ENCODE data around the gene KRTAP10-3.

KRTAP10-3 gene

DNA sequence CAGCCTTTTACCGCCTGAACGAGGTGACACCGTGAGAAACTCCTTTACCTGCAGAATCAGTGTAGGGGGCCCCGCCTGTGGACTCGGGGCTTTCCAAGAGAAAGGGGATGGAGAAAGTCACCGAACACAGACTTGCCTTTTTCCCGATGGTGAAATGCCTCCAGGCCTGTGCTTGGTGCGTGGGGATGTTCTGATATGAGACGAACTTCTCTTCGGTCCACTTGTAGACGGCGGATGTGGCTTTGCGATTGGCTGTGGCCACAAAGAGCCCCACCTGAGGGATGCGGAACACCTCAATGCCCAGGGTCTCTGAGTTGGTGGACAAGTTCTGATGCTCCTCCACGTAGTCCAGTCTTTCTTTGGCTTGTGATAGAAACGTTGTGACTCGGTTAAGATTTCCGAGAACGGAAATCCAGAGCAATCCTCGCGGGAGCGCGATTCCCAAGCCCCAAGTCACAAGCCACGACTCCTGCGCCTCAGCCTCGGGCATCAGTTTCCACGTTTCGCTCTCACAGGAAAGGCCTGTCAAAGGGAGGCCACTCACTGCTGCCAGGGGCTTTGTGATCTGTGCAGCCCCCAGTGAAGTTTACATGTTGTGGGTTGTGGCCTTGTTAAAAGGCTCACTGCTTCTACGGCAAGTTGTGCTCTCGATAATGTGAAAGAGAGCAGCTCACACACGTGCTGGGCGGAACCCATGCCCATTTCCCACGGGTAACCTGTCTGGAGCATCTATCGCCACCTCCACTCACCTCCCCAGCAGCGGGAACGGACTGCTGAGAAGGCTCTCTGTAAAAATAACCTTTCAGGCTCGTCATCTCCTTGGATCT, 31.2 kb downstream of the KRTAP10-3 start:
- no peak for DNase-seq

DNA sequence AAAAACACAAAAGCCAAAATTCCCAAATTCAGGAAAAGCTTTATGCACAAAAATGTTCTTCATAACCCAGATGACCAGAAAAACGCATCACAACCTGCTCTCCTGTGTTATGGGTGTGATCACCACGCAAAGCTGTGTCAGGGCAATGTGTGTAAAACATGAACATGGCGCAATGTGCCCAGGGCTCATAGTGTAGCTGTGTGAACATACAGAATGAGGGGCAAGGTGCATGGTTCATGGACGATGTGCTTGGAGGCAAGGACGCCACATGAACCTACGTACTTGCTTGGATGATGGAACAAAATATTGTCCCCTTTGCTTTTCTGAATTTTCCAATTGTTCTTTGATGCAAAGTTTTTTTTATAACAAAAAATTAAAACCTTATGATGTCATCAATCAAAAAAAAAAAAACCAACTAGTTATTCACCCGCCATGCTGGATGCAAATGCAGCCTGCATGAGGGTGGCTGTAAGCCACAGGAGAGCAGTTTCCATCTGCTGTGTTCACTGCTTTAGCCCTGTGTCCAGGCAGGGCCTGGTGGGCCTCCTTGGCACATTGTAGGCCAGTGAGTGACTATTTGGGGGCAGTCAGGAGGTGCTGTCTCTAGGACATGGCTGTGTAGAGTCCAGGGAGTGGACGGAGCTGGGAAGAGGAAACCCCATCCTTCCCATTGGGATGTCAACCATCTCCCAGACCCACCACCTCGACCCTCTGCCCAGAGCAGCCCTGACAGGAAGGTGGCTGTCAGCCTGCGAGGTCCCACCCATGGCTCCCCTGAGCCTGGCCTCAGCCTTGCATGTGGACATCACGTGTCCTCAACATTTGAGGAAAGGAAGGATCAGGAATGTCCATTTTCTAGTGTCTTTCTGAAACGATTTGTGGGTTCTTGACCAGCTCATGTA, 32.2 kb downstream of the KRTAP10-3 start:
- no peak for DNase-seq

DNA sequence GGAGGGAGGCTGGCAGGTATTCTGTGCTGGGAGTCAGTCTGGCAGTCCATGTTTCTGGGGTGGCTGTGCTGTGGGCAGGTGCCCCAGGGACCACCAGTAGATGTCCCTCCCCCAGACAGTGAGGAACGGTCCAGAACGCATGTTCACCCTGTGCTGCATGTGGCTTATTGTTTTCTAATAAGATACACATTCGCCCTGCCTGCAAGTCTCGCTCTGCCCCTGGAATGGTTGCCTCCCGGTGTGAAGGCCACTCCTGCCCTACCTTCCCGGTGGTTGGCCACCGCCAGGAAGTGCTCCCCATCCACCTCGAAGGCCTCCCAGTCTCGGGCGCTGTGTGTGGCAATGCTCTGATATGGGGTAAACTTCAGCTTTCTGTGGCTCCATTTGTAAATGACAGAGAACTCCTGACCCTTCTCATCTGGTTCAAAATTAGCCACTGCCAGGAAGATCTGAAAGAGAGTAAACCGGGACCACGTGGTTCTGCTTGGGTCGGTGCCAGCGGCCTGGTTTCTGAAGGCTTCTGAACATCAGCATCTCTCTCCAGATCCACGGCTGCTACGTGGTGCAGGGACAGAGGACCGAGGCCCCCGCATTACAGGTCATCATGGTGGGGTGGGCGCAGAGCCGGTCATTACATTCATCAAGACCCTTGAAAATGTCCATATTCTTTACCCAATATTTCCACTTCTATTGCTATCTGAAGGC, 33.1 kb downstream of the KRTAP10-3 start:
- no peak for DNase-seq

DNA sequence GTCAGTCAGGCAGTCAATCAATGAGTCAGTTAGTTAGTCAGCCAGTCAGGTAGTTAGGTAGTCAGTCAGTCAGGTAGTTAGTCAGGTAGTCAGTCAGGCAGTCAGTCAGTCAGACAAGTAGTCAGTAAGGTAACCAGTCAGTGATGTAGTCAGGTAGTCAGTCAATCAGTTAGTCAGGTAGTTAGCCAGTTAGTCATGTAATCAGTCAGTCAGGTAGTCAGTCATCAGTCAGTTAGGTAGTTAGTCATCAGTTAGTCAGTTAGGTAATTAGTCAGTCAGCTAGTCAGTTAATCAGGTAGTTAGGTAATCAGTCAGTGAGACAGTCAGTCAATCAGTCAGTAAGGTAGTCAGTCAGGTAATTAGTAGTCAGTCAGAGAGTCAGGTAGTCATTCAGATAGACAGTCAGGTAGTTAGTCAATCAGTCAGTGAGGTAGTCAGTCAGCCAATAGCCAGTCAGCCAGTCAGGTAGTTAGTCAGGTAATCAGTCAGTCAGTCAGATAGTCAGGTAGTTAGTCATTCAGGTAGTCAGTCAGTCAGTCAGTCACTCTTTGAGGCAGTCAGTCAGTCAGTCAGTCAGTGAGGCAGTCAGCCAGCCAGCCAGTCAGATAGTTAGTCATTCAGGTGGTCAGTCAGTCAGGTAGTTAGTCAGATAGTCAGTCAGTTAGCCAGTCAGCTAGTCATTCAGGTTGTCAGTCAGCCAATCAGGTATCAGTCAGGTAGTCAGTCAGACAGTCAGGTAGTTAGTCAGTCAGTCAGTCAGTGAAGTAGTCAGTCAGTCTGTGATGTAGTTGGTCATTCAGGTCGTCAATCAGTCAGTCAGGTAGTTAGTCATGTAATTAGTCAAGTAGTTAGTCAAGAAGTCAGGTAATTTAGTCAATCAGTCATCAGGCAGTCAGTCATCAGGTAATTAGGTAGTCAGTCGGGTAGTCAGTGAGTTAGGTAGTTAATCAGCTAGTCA, 33.9 kb downstream of the KRTAP10-3 start:
- DNase-seq, result no peak

DNA sequence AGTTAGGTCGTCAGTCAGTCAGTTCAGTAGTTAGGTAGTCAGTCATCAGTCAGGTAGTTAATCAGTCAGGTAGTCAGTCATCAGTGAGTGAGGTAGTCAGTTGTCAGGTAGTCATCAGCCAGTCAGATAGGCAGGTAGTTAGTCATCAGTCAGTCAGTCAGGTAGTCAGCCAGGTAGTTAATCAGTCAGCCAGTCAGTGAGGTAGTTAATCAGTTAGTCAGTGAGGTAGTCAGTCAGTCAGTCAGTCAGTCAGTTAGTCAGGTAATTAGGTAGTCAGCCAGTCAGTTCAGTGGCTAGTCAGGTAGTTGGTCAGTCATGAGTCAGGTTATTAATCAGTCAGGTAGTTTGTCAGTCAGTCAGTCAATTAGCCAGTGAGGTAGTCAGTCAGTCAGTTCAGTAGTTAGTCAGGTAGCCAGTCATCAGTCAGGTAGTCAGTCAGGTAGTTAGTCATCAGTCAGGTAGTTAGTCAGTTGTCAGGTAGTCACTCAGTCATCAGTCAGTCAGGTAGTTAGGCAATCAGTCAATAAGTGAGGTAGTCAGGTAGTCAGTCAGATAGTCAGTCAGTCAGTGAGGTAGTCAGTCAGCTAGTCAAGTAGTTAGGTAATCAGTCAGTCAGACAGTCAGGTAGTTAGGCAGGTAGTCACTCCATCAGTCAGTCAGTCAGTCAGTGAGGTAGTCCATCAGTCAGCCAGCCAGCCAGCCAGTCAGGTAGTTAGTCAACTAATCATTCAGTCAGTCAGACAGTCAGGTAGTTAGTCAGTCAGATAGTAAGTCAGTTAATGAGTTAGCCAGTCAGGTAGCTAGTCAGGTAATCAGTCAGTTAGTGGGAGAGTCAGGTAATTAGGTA, 34.8 kb downstream of the KRTAP10-3 start:
- no peak for DNase-seq

DNA sequence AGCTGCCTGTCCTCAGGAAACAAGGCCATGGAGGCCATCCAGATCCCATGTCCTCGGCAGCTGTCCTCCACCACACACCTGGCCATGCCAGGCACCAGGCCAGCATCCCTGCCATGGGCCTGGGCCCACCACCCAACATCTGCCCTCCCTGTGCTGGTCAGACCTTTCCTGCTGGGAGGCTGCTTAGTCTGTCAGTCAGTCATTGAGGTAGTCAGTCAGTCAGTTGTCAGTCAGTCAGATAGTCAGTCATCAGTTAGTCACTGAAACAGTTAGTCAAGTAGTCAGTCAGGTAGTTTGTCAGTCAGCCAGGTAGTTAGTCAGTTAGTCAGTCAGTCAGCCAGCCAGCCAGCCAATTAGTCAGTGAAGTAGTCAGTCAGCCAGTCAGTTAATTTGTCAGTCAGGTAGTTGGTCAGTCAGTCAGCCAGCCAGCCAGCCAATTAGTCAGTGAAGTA, 35.8 kb downstream of the KRTAP10-3 start:
- DNase-seq, result no peak

DNA sequence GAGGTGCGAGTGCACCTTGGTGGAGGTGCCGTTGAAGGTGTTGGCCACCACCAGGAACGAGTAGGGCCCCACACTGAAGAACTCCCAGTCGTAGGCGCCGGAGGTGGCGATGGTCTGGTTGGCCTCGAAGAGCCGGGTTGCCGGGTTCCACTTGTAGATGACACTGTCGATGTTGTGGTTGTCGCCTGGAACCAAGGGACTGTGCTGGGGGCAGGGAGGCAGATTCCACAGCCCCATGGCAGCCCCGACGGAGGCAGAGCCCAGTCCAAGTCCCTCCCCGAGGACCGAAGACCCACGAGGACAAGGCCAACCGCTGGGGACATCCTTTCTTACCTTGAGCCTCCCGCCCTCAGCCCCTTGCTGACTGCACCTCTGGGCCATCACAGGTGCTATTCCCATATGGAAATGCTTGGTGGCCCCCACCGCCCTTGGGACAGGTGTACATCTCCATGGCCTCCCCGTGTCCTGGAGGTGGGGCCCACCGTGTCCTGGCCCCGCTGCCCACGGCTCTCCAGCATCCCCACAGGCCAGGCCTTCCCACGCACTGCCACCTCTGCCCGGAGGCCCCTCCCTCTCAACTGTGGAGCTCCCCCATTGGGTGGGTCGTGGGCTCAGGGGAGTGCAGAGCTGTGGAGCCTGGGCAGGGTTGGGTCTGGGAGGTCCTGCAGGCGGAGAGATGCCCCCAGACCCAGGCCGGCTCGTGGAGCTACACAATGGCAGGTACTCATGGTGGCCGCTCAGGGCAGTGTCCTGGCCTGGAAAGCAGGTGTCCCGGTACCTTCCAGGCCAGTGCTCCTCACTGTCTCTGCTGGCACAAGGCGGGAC, 36.5 kb downstream of the KRTAP10-3 start:
- DNase-seq, result no peak

DNA sequence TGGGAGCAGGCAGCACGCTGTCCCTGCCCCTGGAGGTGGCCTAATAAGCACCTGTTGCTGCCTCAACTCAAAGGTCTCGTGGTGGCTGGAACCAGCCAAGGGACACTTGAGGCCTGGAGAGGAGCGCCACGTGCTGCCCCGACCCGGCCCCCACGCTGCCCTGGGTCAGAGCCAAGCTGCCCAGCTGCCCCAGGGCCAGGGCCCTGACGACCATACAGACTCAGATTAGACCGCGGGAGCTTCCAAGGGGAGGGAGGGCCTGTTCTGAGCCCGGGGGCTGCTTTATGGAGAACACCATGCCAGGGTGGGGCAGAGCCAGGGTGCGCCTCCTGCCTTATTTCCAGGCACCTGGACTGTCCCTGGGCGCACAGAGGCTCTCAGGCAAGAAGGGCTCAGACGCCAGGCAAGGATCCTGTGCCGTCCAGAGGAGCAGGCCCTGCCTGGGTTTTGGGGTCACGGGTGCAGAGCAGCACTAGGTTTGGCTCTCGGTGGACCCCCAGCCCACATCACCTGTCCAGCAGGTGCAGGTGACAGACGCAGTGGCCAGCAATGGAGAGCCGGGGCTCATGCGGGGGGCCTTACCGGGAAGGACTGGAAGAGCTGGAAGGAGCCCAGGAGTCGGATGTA, 37.2 kb downstream of the KRTAP10-3 start:
- no peak for DNase-seq

DNA sequence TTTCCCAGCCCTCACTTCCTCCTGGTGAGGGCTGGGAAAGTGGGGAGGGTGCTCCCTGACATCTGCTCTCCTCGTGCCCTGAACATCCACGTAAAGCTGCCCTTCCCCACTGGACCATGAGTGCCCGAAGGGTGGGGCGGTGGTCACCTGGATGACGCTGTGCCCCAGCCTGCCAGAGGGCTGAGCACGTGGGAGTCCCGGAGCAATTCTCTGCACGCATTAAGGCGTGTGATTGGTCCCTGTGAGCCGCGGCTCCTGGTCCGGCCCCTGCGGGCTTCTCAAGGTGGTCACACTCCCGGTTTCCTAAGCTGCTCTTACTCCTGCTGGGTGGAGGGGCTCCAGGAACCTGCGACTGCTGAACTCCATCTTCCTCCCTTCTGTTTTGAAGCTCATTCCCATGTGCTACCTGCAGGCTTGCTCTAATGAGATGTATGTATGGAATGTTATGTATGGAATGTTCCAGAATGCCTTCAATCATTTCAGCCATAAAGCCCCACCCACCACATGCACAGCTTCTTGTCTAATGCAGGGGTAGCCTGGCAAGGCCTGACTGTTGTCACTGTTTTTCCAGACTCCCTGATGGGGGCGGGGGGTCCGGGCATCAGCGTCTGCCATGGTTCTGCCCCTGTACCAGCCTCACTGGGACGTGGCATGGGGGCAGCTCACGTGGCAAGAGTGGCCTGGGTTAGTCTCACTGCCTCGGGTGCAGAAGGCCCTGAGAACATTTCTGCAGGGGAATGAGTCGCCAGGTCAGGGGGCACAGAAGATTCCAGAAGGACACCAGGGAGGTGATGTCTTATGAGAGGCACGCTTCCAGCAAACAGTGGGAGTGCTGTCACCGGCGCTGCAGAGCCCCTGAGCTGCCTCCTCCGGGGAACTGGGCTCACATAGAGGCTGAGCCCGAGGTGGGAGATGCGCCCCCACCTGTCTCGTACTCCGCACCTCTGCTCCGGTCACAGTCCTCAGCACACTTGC, 38.0 kb downstream of the KRTAP10-3 start:
- no peak for DNase-seq

DNA sequence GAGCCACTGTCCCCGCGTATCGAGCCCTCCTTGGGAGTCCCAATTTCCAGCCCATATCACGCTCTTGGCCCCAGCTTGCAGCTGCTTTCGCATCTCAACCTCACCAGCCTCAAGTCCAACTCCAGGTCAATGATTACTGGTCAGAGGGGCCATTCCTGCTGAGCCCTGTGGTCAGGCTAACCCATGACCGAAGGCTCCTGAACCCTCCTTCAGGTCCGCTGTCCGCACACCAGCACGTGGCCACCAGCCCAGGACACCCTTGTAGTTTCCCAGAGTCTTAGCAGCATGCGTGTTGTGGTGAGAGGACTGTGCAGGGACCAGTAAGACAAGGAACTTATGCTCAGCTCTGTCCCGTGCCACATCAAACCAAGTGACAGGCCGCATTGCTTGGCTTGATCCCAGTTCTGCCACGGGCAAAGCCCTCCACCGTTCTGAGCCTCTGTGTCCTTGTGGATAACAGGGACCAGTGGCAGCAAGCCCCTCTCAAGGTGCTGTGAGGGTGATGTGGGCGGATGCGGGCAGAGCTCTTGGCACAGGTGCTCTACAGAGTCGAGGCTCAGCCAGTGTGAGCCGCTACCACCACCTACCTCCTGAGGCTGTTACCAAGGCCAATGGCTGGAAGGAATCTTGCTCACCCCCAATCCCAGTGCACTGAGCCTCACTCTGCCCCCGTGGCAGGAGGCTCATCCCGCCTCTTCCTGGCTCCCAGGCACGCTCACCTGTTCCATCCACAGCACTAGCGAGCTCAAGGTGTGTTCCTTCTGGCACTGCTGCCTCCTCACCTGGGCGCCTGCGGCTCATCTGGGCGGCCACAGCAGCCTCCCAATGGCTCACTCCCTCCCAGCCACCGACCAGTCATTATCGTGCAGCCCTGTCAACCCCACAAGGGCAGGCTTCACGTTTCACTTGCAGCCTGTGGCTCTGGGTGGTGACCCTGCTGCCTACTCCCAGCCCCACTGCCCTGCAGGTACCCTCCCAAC, 39.0 kb downstream of the KRTAP10-3 start:
- DNase-seq, result no peak

DNA sequence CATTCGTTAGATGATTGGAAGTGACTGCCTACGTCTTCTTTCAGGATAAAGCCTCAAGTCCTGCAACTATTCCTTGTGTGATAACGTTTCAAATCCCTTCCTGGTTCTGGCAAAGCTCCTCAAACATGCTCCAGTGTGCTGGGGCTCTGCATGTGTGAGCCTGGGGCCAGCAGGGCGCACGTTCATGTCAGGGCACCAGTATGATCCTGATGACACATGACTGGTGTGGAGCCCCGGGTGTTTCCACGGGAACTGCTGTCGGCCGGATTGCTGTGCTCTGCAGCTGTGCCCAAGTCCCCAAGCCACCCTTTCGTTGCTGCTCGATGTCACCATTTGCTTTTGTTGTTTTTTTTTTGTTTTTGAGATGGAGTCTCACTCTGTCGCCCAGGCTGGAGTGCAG, 39.9 kb downstream of the KRTAP10-3 start:
- no peak for DNase-seq

DNA sequence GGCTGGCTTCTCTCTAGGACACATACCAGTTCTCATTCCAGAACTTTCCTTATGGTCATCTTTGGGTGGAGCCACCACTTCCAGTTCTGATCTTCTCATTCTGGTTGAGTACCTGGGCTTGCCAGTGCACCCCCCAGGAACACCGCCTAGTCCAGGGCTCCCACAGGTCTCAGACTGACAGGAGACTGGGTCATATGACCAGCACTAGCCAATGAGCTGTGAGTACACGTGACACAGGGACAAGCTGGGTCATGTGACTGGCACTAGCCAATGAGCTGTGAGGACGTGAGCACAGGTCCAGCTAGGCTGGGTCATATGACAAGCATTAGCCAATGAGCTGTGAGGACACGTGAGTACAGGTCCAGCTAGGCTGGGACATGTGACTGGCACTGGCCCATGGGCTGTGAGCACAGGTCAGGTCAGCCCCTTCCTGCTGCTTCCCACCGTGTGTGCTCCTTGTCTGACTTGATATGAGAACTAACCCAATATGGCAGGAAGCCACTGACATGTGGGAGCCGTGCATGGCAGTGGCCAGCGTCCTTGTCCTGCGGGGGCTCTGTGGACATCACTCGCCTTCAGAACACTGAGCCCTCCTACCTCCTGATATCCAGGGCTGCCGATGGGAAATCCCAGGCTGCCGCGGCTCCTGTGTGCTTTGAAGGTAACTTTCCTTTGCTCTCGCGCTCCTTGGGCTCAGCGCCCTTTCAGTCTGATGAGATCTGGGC, 41.3 kb downstream of the KRTAP10-3 start:
- no peak for DNase-seq

DNA sequence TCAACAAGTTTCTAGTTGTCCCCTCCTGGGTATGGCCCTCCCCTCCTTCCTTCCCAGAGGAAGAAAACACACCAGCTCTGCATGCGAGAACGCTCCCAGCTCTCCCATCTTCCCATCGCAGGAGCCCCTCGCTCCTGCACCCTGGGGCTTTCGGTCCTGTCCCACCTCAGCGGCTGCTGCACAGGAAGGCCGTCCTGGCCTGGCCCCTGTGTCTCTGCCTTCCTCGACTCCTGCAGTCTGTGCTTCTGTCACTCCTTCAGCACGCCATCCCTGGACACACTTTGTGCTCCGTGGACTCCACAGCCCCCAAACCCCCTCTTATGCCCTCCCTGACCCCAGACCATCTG, 41.8 kb downstream of the KRTAP10-3 start:
- no peak for DNase-seq

DNA sequence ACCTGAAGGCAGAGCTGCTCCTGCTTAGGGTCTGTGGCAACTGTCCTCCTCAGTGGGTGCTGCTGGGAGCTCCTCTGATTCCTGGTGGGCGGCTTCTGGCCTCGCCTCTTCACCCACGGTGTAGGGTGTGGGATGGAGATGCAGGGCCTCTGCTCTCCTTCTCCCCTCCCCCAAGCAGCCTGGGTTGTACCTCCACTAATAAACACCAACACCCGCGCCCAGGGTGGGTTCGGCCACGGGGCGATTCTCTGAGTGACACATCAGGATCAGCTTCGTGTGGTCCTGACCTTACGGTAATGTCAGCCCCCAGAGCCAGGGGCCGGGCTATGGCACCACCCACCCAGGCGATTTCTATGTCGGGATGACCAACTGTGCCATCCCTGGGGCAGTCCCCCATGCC, 42.3 kb downstream of the KRTAP10-3 start:
- no peak for DNase-seq

DNA sequence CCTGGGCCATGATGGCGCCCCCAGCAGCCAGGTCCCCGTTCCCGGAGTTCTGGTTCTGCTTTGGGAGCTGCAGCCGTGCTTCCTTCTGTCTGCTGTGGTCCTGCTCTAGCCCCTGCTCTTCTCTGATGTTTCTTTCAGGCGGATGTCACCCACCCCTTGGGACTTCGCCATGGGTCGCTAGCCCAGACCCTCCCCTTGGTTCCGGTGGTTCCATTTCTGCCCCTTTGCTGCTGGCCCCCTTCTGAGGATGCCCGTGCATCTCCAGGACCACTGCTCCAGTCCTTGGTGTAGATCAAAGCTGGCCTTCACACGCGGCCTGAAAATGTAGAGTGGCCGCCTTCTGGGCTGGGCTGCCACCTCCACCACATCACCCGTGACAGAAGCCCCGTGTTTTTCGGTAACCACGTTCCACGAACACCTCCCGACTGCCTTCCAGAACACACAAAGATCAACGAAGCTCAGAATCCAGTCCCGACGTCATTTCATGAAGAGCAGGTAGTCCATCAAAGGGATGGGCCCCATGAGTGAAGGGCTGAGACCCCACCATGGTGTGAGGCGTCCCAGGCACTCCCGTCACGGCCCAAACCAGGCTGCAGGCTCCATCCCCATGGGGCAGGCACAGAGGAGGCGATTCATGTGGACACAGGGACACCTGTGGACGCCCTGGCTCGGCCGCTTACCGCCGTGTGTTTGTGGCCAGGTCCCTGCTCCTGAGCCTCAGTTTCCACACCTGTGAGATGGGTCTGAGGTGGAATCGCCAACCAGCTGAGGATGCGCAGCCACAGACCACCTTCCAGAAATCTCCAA, 43.0 kb downstream of the KRTAP10-3 start:
- no peak for DNase-seq
